GM23338 (cell line): Measurements from ENCODE around the gene ACSL6.

Source experiments
- CREB1 ChIP-seq: fragments of 250-450 bp; sonication (Bioruptor Pico); IDR thresholded peaks from 2 replicates; pipeline ENCODE4 v1.5.0; 2020; ENCODE audit warnings: low read depth, mild to moderate bottlenecking, moderate library complexity
- CTCF ChIP-seq, 2 experiments: fragments of 200-600 bp in 1 of 2; sonication (generic) in 1 of 2; conservative IDR thresholded peaks; 2 replicates each; pipeline versions ENCODE4 v1.5.1 to v1.6.1; 2016 to 2017; ENCODE audit warnings: antibody characterized with exemption in 2 of 2, low read depth in 2 of 2, mild to moderate bottlenecking in 2 of 2, moderate library complexity in 1 of 2
- ETS1 ChIP-seq: IDR thresholded peaks from 2 replicates; pipeline ENCODE4 v1.6.1; 2016; ENCODE audit warnings: antibody characterized with exemption
- EZH2 ChIP-seq: fragments of 200-600 bp; sonication (generic); IDR thresholded peaks from one replicate; pipeline ENCODE4 v1.8.0; 2017; ENCODE audit warnings: antibody characterized with exemption, mild to moderate bottlenecking, low read depth; ENCODE audit not compliant: unreplicated experiment
- EZH2phosphoT487 ChIP-seq: fragments of 200-600 bp; sonication (generic); IDR thresholded peaks from one replicate; pipeline ENCODE4 v1.8.1; 2018; ENCODE audit warnings: antibody characterized with exemption; ENCODE audit not compliant: unreplicated experiment
- JUNB ChIP-seq: IDR thresholded peaks from one replicate; pipeline ENCODE4 v1.6.1; 2016; ENCODE audit warnings: antibody characterized with exemption; ENCODE audit not compliant: unreplicated experiment
- POLR2AphosphoS5 ChIP-seq: IDR thresholded peaks from 2 replicates; pipeline ENCODE4 v1.6.1; 2016; ENCODE audit warnings: antibody characterized with exemption, low read depth
- REST ChIP-seq: IDR thresholded peaks from one replicate; pipeline ENCODE4 v1.6.1; 2018; ENCODE audit warnings: antibody characterized with exemption; ENCODE audit not compliant: unreplicated experiment

GRCh38 chr5:131957721-131958441, 53.6 kb downstream of the ACSL6 start:
- TF ChIP-seq EZH2 = no peak
- no peak for TF ChIP-seq EZH2phosphoT487
- TF ChIP-seq CTCF (conservative IDR thresholded peaks at IDR 0.05; ENCODE audit: low read depth in 2 of 2) = no peak
- TF ChIP-seq POLR2AphosphoS5 = no peak
- TF ChIP-seq JUNB = no peak
- TF ChIP-seq CREB1 (CRISPR knock-in tag) = no peak
- no peak for TF ChIP-seq REST
- no peak for TF ChIP-seq ETS1
